Testis (tissue), 3 donors: ENCODE measurements around the gene STK39. TPM values are rescaled to one million over a fixed set of nuclear protein-coding genes. Genes with fewer than 3 reads are reported as not detected.

Source experiments
- DNase-seq: peaks from one replicate; pipeline ENCODE4 v3.0.0-alpha.2; 2019
- H3K27ac ChIP-seq, 2 donors: fragments of 200-600 bp; sonication (generic); one replicate each; pipeline ENCODE4 v1.5.1; 2019
- H3K27me3 ChIP-seq: fragments of 200-600 bp; sonication (generic); one replicate; pipeline ENCODE4 v1.5.1; 2019
- H3K36me3 ChIP-seq: fragments of 200-600 bp; sonication (generic); one replicate; pipeline ENCODE4 v1.5.1; 2017; ENCODE audit warnings: low read depth; ENCODE audit errors: missing control alignments
- H3K4me1 ChIP-seq: fragments of 200-600 bp; sonication (generic); one replicate; pipeline ENCODE4 v1.5.1; 2019
- H3K4me3 ChIP-seq, 2 donors: fragments of 200-600 bp; sonication (generic); one replicate each; pipeline ENCODE4 v1.5.1; 2017 to 2019
- H3K9me3 ChIP-seq: fragments of 200-600 bp; sonication (generic); one replicate; pipeline ENCODE4 v1.5.1; 2017
- CTCF ChIP-seq, 3 experiments: fragments of 450-650 bp in 2 of 3; fragments of 200-600 bp in 1 of 3; sonication (generic) in 1 of 3; IDR thresholded peaks; one replicate each; pipeline ENCODE4 v1.5.1; 2016 to 2019; ENCODE audit warnings: antibody characterized with exemption in 3 of 3, mild to moderate bottlenecking in 2 of 3, moderate library complexity in 1 of 3
- POLR2A ChIP-seq: fragments of 450-650 bp; IDR thresholded peaks from one replicate; pipeline ENCODE4 v1.6.1; 2017; ENCODE audit warnings: antibody characterized with exemption, mild to moderate bottlenecking, moderate library complexity
- WGBS, 2 donors: methylation state at CpG; one replicate each; pipeline ENCODE4 v1.1.5; 2018; 5-methylcytosine and 5-hydroxymethylcytosine counted together
- intact Hi-C: fragments of 100-400 bp; cut with DNase I; formaldehyde crosslinking; loops from one replicate; pipeline ENCODE4 v1.15.1; 2023; ENCODE audit warnings: low total_unique reads
- polyA plus RNA-seq: library from polyadenylated mRNA; stranded (reverse); fragments of 350-450 nt; fragmentation: Illumina TruSeq; extraction: RNeasy Lipid Tissue Mini Kit (QIAGEN cat#74804); gene quantifications from one replicate; pipeline ENCODE4 v1.2.3, GENCODE V29; 2014; ENCODE audit warnings: low read depth, low replicate concordance; ENCODE audit not compliant: insufficient read depth
- total RNA-seq, 2 donors: library from RNA; depleted of rRNA; stranded (reverse); fragments of >200 nt; gene quantifications; one replicate each; pipeline ENCODE4 v1.2.3, GENCODE V29; 2016

STK39 gene
- total and polyA plus RNA-seq, 3 donors from 2014 or later = 26.4 to 70.7 (median 41.8) TPM

- Histone ChIP-seq H3K9me3 (no peaks in the 10 kb centered on the region), H3K36me3 (no peaks in the 10 kb centered on the region), H3K4me3 (no peak overlapping the region), H3K27ac (no peak overlapping the region), H3K27me3 (no peaks in the 10 kb centered on the region), H3K4me1 (no peaks in the 10 kb centered on the region)
- no peak for DNase-seq
- 89 to 91% methylated on average over 9 of the region's 9 CpGs for WGBS, 2 donors
- intact Hi-C loops = no loop called here
- TF ChIP-seq POLR2A = no peak
- no peak for TF ChIP-seq CTCF (IDR thresholded peaks at IDR 0.05)
Measured at GRCh38 chr2:168210216-168210894, 37.0 kb downstream of the STK39 start.

GRCh38 chr2:168208652-168209051, 38.7 kb downstream of the STK39 start:
- Histone ChIP-seq H3K4me1 (no peaks in the 10 kb centered on the region), H3K27me3 (no peaks in the 10 kb centered on the region), H3K36me3 (no peaks in the 10 kb centered on the region), H3K4me3 (no peak overlapping the region), H3K9me3 (no peaks in the 10 kb centered on the region), H3K27ac (no peak overlapping the region)
- no peak for DNase-seq
- TF ChIP-seq POLR2A (no peak), CTCF (IDR thresholded peaks at IDR 0.05) (no peak)
- 93 to 95% methylated on average over 2 of the region's 2 CpGs for WGBS, 2 donors
- intact Hi-C loops = no loop called here

DNA sequence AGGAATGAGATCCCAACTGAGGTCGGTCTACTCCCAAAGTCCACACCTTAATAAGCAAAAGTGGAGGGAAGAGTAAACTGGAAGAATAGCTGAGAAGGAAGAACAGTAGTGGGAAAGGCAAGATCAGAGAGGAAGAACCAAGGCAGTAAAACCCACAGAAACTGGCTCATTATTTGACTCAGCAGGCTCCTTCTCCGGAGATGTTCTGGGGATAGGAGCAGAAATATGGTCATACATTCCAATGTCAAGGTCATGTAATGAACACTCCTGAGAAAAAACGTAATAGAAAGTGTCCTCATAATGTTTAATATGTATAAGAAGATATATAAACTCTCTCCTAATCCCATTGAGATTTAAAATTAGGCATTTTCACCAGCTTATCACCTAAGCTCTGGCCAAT, 39.5 kb downstream of the STK39 start:
- DNase-seq = no peak
- Histone ChIP-seq H3K4me3 (no peak overlapping the region), H3K4me1 (no peaks in the 10 kb centered on the region), H3K27ac (no peak overlapping the region), H3K9me3 (no peaks in the 10 kb centered on the region), H3K36me3 (no peaks in the 10 kb centered on the region), H3K27me3 (no peaks in the 10 kb centered on the region)
- WGBS, 2 donors = 60 to 75% methylated on average over 3 of the region's 3 CpGs
- TF ChIP-seq CTCF (IDR thresholded peaks at IDR 0.05) = no peak
- no peak for TF ChIP-seq POLR2A
- intact Hi-C loops = no loop called here

DNA sequence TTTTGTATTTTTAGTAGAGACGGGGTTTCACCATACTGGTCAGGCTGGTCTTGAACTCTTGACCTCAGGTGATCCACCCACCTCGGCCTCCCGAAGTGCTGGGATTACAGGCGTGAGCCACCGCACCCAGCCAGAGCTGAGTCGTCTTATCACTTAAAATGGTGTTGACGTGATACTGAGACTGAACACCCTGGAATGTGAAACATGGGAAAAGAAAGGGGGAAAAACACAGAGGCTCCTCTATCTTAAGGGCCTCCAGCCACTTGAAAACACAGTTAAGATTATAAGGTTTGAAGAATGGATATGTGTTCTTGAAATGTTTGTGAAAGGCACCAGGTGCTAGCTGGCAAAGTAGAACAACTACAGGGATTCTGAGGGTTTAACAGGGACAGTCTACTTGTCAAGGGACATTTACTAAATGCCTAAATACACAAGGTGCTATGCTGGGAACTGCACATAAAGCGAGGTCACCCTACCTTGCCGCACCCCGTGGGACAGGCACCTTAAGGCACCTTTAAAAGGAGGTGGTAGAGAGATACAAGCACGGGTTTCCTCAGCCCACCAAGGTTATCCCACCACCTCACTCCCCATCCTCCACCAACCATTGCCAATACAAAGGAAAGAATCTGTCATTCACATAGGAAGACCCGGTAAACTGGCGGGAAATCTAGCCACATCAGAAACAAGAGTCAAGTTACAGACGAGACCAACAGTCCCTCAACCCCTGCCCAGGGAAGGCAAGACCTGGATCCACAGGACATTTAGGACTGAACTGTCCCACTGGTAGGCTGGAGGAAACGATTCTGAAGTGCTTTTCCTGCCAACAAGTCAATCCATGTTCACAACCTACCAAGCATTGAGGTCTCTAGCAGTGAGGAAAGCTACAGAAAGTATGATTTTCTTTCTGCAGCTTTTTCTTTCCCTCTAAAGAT, 43.4 kb downstream of the STK39 start:
- no peaks in the 10 kb centered on the region for H3K4me1 ChIP-seq
- no peaks in the 10 kb centered on the region for H3K9me3 ChIP-seq
- intact Hi-C loops = no loop called here
- no peaks in the 10 kb centered on the region for H3K36me3 ChIP-seq
- no peak overlapping the region for H3K4me3 ChIP-seq
- DNase-seq = no peak
- WGBS, 2 donors = 85 to 88% methylated on average over 13 to 15 of the region's 15 CpGs
- no peaks in the 10 kb centered on the region for H3K27me3 ChIP-seq
- TF ChIP-seq POLR2A (no peak), CTCF (IDR thresholded peaks at IDR 0.05) (no peak)
- H3K27ac ChIP-seq = no peak overlapping the region
